ENCODE results near the gene ING1. TPM values are rescaled to one million over a fixed set of nuclear protein-coding genes. Genes with fewer than 3 reads are reported as not detected.

The ING1 gene
- total and polyA plus RNA-seq, 2 of the 4 experiments (the other 2 are of a cell fraction) = 9.1 to 13.5 TPM

DNA sequence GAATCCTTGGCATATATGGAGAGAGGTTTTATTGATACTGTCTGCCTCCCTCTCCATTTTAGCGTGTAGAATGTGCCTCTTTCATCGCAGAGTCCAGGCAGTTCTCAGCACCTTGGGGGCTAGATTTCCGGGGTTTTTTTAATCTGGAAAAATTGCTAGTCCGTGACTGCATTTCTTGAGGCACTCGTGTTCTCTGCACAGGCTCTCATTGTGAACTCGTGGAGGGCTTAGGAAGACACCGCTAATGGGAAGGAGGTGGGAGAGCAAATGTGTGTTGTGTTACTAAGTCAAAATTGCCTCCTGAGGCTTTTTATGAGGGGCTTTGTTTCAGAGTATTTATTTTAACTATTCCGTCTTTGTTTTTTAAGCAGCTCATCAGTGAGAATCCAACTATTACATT, 10.1 kb downstream of the ING1 start:
- H3K4me3 ChIP-seq (ENCODE audit: insufficient read depth, low read depth, low read length) = no peak overlapping the region
- 69% methylated on average over 3 of the region's 8 CpGs; no CpG with 5 or more reads in 1 of the 2 experiments for WGBS, 2 experiments (ENCODE audit: extremely low coverage in 2 of 2, insufficient read length in 1 of 2)
- POLR2A ChIA-PET (ENCODE audit: unreplicated experiment) = no interaction called here
- no peak overlapping the region for H2BK5ac ChIP-seq (ENCODE audit: low read depth, low read length, poor library complexity, severe bottlenecking)
- no peak overlapping the region for H2AK5ac ChIP-seq (ENCODE audit: low read depth, low read length)
- H3K56ac ChIP-seq (ENCODE audit: extremely low read depth, insufficient read depth, low read length) = no peak overlapping the region
- H2BK15ac ChIP-seq (ENCODE audit: low read depth, low read length) = no peak overlapping the region
- peaks cover 14% of the 10 kb centered on the region; the same call in 1 of the 2 replicates for H3K9me1 ChIP-seq (ENCODE audit: insufficient read depth, low read length)
- ATAC-seq (ENCODE audit: low read depth) = peak; percentile 40
- H3K27me3 ChIP-seq (ENCODE audit: control insufficient read depth, insufficient read depth, low read length) = no peaks in the 10 kb centered on the region
- peaks cover 15% of the 10 kb centered on the region for H3K36me3 ChIP-seq (ENCODE audit: control insufficient read depth, insufficient read depth, low read length)
- no peak overlapping the region for H3K4ac ChIP-seq (ENCODE audit: low read depth, low read length)
- no peak overlapping the region for H2BK20ac ChIP-seq (ENCODE audit: low read depth, low read length)
- TF ChIP-seq, protein P1, sequence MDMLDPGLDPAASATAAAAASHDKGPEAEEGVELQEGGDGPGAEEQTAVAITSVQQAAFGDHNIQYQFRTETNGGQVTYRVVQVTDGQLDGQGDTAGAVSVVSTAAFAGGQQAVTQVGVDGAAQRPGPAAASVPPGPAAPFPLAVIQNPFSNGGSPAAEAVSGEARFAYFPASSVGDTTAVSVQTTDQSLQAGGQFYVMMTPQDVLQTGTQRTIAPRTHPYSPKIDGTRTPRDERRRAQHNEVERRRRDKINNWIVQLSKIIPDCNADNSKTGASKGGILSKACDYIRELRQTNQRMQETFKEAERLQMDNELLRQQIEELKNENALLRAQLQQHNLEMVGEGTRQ (IDR thresholded peaks at IDR 0.05; ENCODE audit: low read depth, low read length) = no peak
- TF ChIP-seq POLR2A (IDR thresholded peaks at IDR 0.05; ENCODE audit: low read depth, low read length) = no peak
- no peak for TF ChIP-seq BHLHE40 (IDR thresholded peaks at IDR 0.05; ENCODE audit: low read depth, low read length)
- TF ChIP-seq NFE2L2 (IDR thresholded peaks at IDR 0.05; ENCODE audit: low read depth, low read length) = no peak
- no peak for TF ChIP-seq FOS (IDR thresholded peaks at IDR 0.05; ENCODE audit: low read depth, low read length)
- no peak for TF ChIP-seq MXI1 (IDR thresholded peaks at IDR 0.05; ENCODE audit: borderline replicate concordance, low read depth, low read length)
- TF ChIP-seq SMC3 (IDR thresholded peaks at IDR 0.05; ENCODE audit: low read depth, low read length) = no peak
- TF ChIP-seq CHD1 (IDR thresholded peaks at IDR 0.05; ENCODE audit: low read depth, low read length) = no peak
- TF ChIP-seq RCOR1 (IDR thresholded peaks at IDR 0.05; ENCODE audit: insufficient replicate concordance, low read length) = no peak
- TF ChIP-seq RAD21 (IDR thresholded peaks at IDR 0.05; ENCODE audit: low read length) = no peak
- no peak for TF ChIP-seq RFX5 (IDR thresholded peaks at IDR 0.05; ENCODE audit: low read depth, low read length)
- TF ChIP-seq CEBPB (IDR thresholded peaks at IDR 0.05; ENCODE audit: low read depth, low read length) = no peak
- TF ChIP-seq, protein P2, sequence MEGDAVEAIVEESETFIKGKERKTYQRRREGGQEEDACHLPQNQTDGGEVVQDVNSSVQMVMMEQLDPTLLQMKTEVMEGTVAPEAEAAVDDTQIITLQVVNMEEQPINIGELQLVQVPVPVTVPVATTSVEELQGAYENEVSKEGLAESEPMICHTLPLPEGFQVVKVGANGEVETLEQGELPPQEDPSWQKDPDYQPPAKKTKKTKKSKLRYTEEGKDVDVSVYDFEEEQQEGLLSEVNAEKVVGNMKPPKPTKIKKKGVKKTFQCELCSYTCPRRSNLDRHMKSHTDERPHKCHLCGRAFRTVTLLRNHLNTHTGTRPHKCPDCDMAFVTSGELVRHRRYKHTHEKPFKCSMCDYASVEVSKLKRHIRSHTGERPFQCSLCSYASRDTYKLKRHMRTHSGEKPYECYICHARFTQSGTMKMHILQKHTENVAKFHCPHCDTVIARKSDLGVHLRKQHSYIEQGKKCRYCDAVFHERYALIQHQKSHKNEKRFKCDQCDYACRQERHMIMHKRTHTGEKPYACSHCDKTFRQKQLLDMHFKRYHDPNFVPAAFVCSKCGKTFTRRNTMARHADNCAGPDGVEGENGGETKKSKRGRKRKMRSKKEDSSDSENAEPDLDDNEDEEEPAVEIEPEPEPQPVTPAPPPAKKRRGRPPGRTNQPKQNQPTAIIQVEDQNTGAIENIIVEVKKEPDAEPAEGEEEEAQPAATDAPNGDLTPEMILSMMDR (conservative IDR thresholded peaks at IDR 0.05; ENCODE audit: low read depth, low read length) = no peak
- no peak for TF ChIP-seq MAFK (IDR thresholded peaks at IDR 0.05; ENCODE audit: low read depth, low read length)
- no peak for TF ChIP-seq MAZ (IDR thresholded peaks at IDR 0.05; ENCODE audit: borderline replicate concordance, low read depth, low read length)
- no peak for TF ChIP-seq ELK1 (IDR thresholded peaks at IDR 0.05; ENCODE audit: borderline replicate concordance, low read depth, low read length)
- dilution Hi-C loops (cut with HindIII; ENCODE audit: low sequenced_read_pairs, unreplicated experiment) (no loop called here), intact Hi-C loops (cut with micrococcal nuclease) (no loop called here), in situ Hi-C loops (cut with MboI; ENCODE audit: low sequenced_read_pairs) (no loop called here)
- H2AFZ ChIP-seq (replicated peaks; ENCODE audit: low read length, poor library complexity) = no peak overlapping the region
- BruUV-seq (replicated peaks) = no TSS peak
- no peak overlapping the region for H2BK120ac ChIP-seq (ENCODE audit: low read depth, low read length)
- H2AK9ac ChIP-seq (replicated peaks; ENCODE audit: low read depth, low read length, poor library complexity) = no peak overlapping the region
- H3K4me1 ChIP-seq (ENCODE audit: control insufficient read depth, insufficient read depth, low read length) = 0 out of 2 replicates have a peak, but pooled peaks cover 2% of the 10 kb centered on the region
- H3K9me3 ChIP-seq (ENCODE audit: control insufficient read depth, insufficient read depth, low read length) = no peaks in the 10 kb centered on the region
- H4K8ac ChIP-seq (ENCODE audit: low read depth in 2 of 2, low read length in 2 of 2) = no peak overlapping the region
- H3K4me2 ChIP-seq (ENCODE audit: low read depth, low read length) = no peak overlapping the region
- CTCF ChIA-PET = interaction anchor here (0.6 kb wide), 1 partner anchor 62 kb away, joined by 4 read pairs; no protein-coding TSS in a partner anchor
- H3K14ac ChIP-seq (replicated peaks; ENCODE audit: low read depth, low read length) = no peak overlapping the region
- H4K91ac ChIP-seq (ENCODE audit: insufficient read depth, low read depth, low read length) = no peak overlapping the region
- no peak overlapping the region for H4K5ac ChIP-seq (ENCODE audit: low read depth, low read length)
- no peak for DNase-seq
- H3K18ac ChIP-seq (ENCODE audit: low read depth, low read length) = no peak overlapping the region
- peaks cover 14% of the 10 kb centered on the region for H4K20me1 ChIP-seq (ENCODE audit: insufficient read depth, low read length)
- no peak overlapping the region for H3K9ac ChIP-seq (ENCODE audit: low read depth, low read length)
- H3K27ac ChIP-seq (ENCODE audit: insufficient read depth, low read length) = no peak overlapping the region
- H3K79me1 ChIP-seq (ENCODE audit: low read depth in 1 of 2, low read length in 2 of 2) = peaks cover 7 to 40% of the 10 kb centered on the region in 2 experiments; a peak in 3 of 4 replicates
- H3K23ac ChIP-seq (ENCODE audit: low read depth, low read length) = no peak overlapping the region; the same call in 1 of the 2 replicates

Data from IMR-90 (cell line).